Spleen (tissue), 13 donors: Measurements from ENCODE around the gene PIK3C2A. TPM values are rescaled to one million over a fixed set of nuclear protein-coding genes. Genes with fewer than 3 reads are reported as not detected.
A peak's percentile ranks its signal among the peaks of the same experiment; 100 is the strongest.

Source experiments
- DNase-seq: peaks from one replicate; pipeline ENCODE4 v3.0.0-alpha.2; 2020
- H3K27ac ChIP-seq, 8 donors: fragments of 200-600 bp; sonication (generic) in 7 of 8; 1 replicate in 4 of 8; 2 replicates in 4 of 8; pipeline versions ENCODE4 v1.5.0 to v1.8.0; 2016 to 2021; ENCODE audit warnings: inconsistent platforms in 4 of 8, mild to moderate bottlenecking in 4 of 8, moderate library complexity in 1 of 8
- H3K27me3 ChIP-seq, 7 donors: fragments of 200-600 bp; sonication (generic) in 6 of 7; replicated peaks in 1 of 7; 1 replicate in 4 of 7; 2 replicates in 3 of 7; pipeline versions ENCODE4 v1.5.0 to v1.8.0; 2016 to 2021; ENCODE audit warnings: inconsistent platforms in 3 of 7, mild to moderate bottlenecking in 1 of 7
- H3K36me3 ChIP-seq, 6 donors: fragments of 200-600 bp; sonication (generic) in 5 of 6; 1 replicate in 4 of 6; 2 replicates in 2 of 6; pipeline versions ENCODE4 v1.5.0 to v1.8.0; 2016 to 2021; ENCODE audit warnings: inconsistent platforms in 2 of 6
- H3K4me1 ChIP-seq, 6 donors: fragments of 200-600 bp; sonication (generic) in 5 of 6; 1 replicate in 3 of 6; 2 replicates in 3 of 6; pipeline versions ENCODE4 v1.5.0 to v1.8.0; 2016 to 2021; ENCODE audit warnings: inconsistent platforms in 3 of 6
- H3K4me3 ChIP-seq, 8 donors: fragments of 200-600 bp; sonication (generic) in 7 of 8; 1 replicate in 4 of 8; 2 replicates in 4 of 8; pipeline versions ENCODE4 v1.5.0 to v1.8.0; 2016 to 2021; ENCODE audit warnings: inconsistent platforms in 4 of 8, mild to moderate bottlenecking in 4 of 8, moderate library complexity in 2 of 8
- H3K9me3 ChIP-seq, 8 donors: fragments of 200-600 bp; sonication (generic) in 7 of 8; 1 replicate in 4 of 8; 2 replicates in 4 of 8; pipeline versions ENCODE4 v1.5.0 to v1.8.0; 2016 to 2021; ENCODE audit warnings: inconsistent platforms in 4 of 8
- CTCF ChIP-seq, 11 experiments: fragments of 200-600 bp in 7 of 11; fragments of 450-650 bp in 4 of 11; sonication (generic) in 4 of 11; IDR thresholded peaks in 8 of 11; conservative IDR thresholded peaks in 3 of 11; 1 replicate in 7 of 11; 2 replicates in 4 of 11; pipeline versions ENCODE4 v1.4.0 to v1.8.0; 2016 to 2021; ENCODE audit warnings: antibody characterized with exemption in 11 of 11, inconsistent platforms in 4 of 11, mild to moderate bottlenecking in 1 of 11
- POLR2A ChIP-seq, 3 donors: fragments of 450-650 bp; IDR thresholded peaks; one replicate each; pipeline ENCODE4 v1.5.1; 2017; ENCODE audit warnings: antibody characterized with exemption in 3 of 3, mild to moderate bottlenecking in 1 of 3
- POLR2AphosphoS5 ChIP-seq, 3 donors: sonication (generic); formaldehyde crosslinking; IDR thresholded peaks; one replicate each; pipeline ENCODE4 v1.5.1; 2017; ENCODE audit warnings: antibody characterized with exemption in 3 of 3
- WGBS, 5 donors: extraction: QIAGEN DNeasy Blood & Tissue Kit in 3 of 5; methylation state at CpG; one replicate each; pipeline versions ENCODE4 v1.1.5 to v1.1.7; 2013 to 2018; 5-methylcytosine and 5-hydroxymethylcytosine counted together
- intact Hi-C: fragments of 100-400 bp; cut with DNase I; formaldehyde crosslinking; loops from one replicate; pipeline ENCODE4 v1.15.0; 2023; ENCODE audit warnings: low total_unique reads
- long read RNA-seq, 2 donors: transcript quantifications; one replicate each; lab custom pipeline, GENCODE V29; 2026
- polyA plus RNA-seq, 3 donors: library from polyadenylated mRNA; stranded (reverse); fragments of 200-250 nt; gene quantifications; one replicate each; pipeline ENCODE4 v1.2.1, GENCODE V29; 2013
- total RNA-seq, 7 donors: library from RNA; depleted of rRNA in 3 of 7; stranded (reverse); fragments of >200 nt in 3 of 7; fragmentation: NEBNext Ultra II Directional in 4 of 7; extraction: Animal tissue kit (Norgen Biotek cat#: 25700) in 4 of 7; gene quantifications; one replicate each; pipeline versions ENCODE4 v1.1.0 to v1.2.1, GENCODE V29; 2016 to 2021
- donor health status: healthy with polysubstance abuse.
- donor health status: DM: no; HTN: no; CAD: no; lungs with moderate emphysema.
- donor health status: DM: no; HTN: no; CAD: no.
- donor health status: Bipolar disorder and iron deficiency.
- donor health status: healthy.
- donor health status: DM: no; HTN: no; CAD: no.
- donor health status: DM: yes; HTN: yes; CAD: no.

Gene PIK3C2A, protein sequence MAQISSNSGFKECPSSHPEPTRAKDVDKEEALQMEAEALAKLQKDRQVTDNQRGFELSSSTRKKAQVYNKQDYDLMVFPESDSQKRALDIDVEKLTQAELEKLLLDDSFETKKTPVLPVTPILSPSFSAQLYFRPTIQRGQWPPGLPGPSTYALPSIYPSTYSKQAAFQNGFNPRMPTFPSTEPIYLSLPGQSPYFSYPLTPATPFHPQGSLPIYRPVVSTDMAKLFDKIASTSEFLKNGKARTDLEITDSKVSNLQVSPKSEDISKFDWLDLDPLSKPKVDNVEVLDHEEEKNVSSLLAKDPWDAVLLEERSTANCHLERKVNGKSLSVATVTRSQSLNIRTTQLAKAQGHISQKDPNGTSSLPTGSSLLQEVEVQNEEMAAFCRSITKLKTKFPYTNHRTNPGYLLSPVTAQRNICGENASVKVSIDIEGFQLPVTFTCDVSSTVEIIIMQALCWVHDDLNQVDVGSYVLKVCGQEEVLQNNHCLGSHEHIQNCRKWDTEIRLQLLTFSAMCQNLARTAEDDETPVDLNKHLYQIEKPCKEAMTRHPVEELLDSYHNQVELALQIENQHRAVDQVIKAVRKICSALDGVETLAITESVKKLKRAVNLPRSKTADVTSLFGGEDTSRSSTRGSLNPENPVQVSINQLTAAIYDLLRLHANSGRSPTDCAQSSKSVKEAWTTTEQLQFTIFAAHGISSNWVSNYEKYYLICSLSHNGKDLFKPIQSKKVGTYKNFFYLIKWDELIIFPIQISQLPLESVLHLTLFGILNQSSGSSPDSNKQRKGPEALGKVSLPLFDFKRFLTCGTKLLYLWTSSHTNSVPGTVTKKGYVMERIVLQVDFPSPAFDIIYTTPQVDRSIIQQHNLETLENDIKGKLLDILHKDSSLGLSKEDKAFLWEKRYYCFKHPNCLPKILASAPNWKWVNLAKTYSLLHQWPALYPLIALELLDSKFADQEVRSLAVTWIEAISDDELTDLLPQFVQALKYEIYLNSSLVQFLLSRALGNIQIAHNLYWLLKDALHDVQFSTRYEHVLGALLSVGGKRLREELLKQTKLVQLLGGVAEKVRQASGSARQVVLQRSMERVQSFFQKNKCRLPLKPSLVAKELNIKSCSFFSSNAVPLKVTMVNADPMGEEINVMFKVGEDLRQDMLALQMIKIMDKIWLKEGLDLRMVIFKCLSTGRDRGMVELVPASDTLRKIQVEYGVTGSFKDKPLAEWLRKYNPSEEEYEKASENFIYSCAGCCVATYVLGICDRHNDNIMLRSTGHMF (N-terminal part only)
- total RNA-seq = 10 to 100 TPM; 45.2 to 79.3 (median 69.8) TPM
- polyA plus RNA-seq = 1 to 10 TPM; 6.1 to 8.9 (median 6.1) TPM
- long read RNA-seq, donor 1 = 0 reads
- long read RNA-seq, donor 2 = 0 reads

DNA sequence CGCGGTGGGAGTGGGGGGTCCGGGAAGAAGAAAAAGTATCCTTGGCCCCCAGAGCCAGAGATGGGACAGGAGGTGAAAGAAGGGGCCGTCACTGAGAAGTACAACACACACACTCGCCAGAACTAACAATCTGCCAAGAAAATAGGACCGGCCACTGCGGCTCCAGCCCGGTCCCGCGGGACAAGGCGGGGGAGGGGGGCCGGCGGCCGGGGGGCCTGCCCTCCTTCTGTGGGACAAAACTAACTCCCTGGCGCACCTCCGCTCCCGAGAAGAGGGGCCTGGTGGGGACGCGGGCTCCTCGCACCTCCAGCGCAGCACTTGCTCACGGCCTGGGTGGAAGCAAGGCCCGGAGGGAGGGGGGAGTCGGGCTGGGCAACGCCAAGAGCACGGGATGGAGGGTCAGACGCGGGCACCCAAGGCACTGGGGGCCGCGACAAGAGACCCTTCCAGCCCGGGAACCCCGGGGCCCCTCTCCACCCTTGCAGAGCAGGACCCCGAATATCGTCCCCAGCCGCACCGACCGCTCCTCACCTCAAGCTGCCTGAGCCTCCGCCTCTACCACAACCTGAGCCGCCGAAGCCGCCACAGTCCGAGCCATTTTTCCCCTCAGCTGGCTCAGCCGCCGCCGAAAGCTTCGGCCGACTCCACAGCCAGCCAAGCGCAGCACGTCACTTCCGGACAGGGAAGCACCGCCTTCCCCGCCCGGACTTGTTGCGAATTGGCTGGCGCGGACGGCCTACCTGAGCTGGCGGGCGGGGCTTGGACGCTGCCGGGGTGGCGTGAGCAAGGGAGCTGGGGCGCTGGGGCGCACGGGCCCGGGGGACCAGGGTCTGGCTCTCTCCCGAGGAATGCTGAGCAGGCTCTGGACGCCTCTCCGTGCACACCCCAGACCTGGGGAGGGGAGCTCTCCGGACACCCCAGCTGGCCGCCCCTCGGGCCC is at the start of gene PIK3C2A:
TSS of gene PIK3C2A (minus strand) at position 670 of the 940 bp plus-strand sequence. CDS start 38,245 bp downstream, outside the sequence.
- intact Hi-C loops = loop anchor here (10.0 kb wide), 1 partner anchor 123 kb away; no protein-coding TSS in a partner anchor
- Histone ChIP-seq H3K27me3 (no peaks in the 10 kb centered on the region), H3K4me1 (peaks cover 9 to 80% (median 45%) of the 10 kb centered on the region in 6 donors), H3K27ac (peak within 1 kb of the TSS; percentile 78 to 98 (median 94)), H3K4me3 (peak within 1 kb of the TSS; percentile 60 to 95 (median 78)), H3K9me3 (no peaks in the 10 kb centered on the region), H3K36me3 (peaks cover 0 to 17% (median 0%) of the 10 kb centered on the region in 6 donors)
- WGBS, 5 donors = 0 to 4% (median 1%) methylated on average over 35 to 72 of the region's 72 CpGs
- peak; percentile 100 for DNase-seq
- TF ChIP-seq CTCF (IDR thresholded peaks at IDR 0.05 in 8 of 11, conservative IDR thresholded peaks at IDR 0.05 in 3 of 11) (peak in 1 of 11 experiments; percentile 16), POLR2A (IDR thresholded peaks at IDR 0.05) (peak in 2 of 3 donors; percentile 41 to 91), POLR2AphosphoS5 (IDR thresholded peaks at IDR 0.05) (peak; percentile 97 to 99 (median 99))

- 71 to 90% (median 80%) methylated on average over 1 of the region's 1 CpG for WGBS, 5 donors
- no peak for DNase-seq
- Histone ChIP-seq H3K4me3 (no peak overlapping the region), H3K36me3 (no peaks in the 10 kb centered on the region), H3K4me1 (no peaks in the 10 kb centered on the region), H3K9me3 (no peaks in the 10 kb centered on the region), H3K27ac (peak overlapping the region in 7 of 8 donors; percentile 48 to 76 (median 63)), H3K27me3 (no peaks in the 10 kb centered on the region)
- intact Hi-C loops = no loop called here
- no peak for TF ChIP-seq POLR2A (IDR thresholded peaks at IDR 0.05)
- no peak for TF ChIP-seq CTCF (IDR thresholded peaks at IDR 0.05 in 8 of 11, conservative IDR thresholded peaks at IDR 0.05 in 3 of 11)
- TF ChIP-seq POLR2AphosphoS5 (IDR thresholded peaks at IDR 0.05) = no peak
Observed at GRCh38 chr11:17257196-17257595, 49.4 kb upstream of the PIK3C2A start.

GRCh38 chr11:17256512-17256911 is 48.7 kb upstream of the PIK3C2A start:
- intact Hi-C loops = no loop called here
- no peaks in the 10 kb centered on the region for H3K27me3 ChIP-seq
- TF ChIP-seq CTCF (IDR thresholded peaks at IDR 0.05 in 8 of 11, conservative IDR thresholded peaks at IDR 0.05 in 3 of 11) (no peak), POLR2AphosphoS5 (IDR thresholded peaks at IDR 0.05) (no peak), POLR2A (IDR thresholded peaks at IDR 0.05) (no peak)
- no peaks in the 10 kb centered on the region for H3K36me3 ChIP-seq
- no peaks in the 10 kb centered on the region for H3K9me3 ChIP-seq
- no peaks in the 10 kb centered on the region for H3K4me1 ChIP-seq
- DNase-seq = no peak
- H3K27ac ChIP-seq = peak overlapping the region in 7 of 8 donors; percentile 48 to 76 (median 63)
- H3K4me3 ChIP-seq = no peak overlapping the region
- WGBS, 5 donors = 68 to 85% (median 74%) methylated on average over 3 of the region's 3 CpGs
